ENCODE results near the gene ANO2.

The ANO2 gene

DNA sequence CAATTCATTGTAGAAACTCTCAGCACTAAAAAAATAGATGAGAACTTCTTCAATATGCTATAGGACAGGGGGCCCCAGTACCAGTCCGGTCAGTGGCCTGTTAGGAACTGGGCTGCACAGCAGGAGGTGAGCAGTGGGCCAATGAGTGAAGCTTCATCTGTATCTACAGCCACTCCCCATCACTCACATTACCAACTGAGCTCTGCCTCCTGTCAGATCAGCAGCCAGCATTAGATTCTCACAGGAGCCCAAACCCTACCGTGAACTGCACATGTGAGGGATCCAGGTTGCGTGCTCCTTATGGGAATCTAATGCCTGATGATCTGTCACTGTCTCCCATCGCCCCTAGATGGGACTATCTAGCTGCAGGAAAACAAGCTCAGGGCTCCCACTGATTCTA, 15.7 kb upstream of the ANO2 start:
- DNase-seq: no peak
- no peak overlapping the region for H3K4me3 ChIP-seq (ENCODE audit: low read depth, low read length)
- H3K27me3 ChIP-seq (replicated peaks): no peaks in the 10 kb centered on the region
- H3K27ac ChIP-seq: no peak overlapping the region
- no peaks in the 10 kb centered on the region for H3K36me3 ChIP-seq (replicated peaks)
- in situ Hi-C loops (cut with HindIII; ENCODE audit: low pct_ligation_motif_present, low sequenced_read_pairs): no loop called here
- TF ChIP-seq, protein P1, sequence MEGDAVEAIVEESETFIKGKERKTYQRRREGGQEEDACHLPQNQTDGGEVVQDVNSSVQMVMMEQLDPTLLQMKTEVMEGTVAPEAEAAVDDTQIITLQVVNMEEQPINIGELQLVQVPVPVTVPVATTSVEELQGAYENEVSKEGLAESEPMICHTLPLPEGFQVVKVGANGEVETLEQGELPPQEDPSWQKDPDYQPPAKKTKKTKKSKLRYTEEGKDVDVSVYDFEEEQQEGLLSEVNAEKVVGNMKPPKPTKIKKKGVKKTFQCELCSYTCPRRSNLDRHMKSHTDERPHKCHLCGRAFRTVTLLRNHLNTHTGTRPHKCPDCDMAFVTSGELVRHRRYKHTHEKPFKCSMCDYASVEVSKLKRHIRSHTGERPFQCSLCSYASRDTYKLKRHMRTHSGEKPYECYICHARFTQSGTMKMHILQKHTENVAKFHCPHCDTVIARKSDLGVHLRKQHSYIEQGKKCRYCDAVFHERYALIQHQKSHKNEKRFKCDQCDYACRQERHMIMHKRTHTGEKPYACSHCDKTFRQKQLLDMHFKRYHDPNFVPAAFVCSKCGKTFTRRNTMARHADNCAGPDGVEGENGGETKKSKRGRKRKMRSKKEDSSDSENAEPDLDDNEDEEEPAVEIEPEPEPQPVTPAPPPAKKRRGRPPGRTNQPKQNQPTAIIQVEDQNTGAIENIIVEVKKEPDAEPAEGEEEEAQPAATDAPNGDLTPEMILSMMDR (IDR thresholded peaks at IDR 0.05; ENCODE audit: low read depth, low read length, missing control alignments): no peak

DNA sequence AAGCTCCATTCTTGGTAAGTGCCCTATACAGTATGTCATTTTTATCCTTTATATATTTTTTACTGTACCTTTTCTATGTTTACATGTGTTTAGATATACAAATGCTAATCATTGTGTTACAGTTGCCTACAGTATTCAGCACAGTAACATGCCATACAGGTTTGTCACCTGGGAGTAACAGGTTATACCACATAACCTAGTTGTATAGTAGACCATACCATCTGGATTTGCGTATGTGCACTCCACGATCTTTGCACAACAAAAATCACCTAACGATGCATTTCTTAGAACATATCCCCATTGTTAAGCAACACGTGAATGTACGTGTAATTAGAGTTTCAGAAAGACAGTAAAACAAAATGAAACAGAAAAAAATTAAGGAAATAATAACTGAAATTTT, 11.9 kb upstream of the ANO2 start:
- H3K4me3 ChIP-seq (ENCODE audit: low read depth, low read length): no peak overlapping the region
- H3K27me3 ChIP-seq (replicated peaks): no peaks in the 10 kb centered on the region
- no peak overlapping the region for H3K27ac ChIP-seq
- in situ Hi-C loops (cut with HindIII; ENCODE audit: low pct_ligation_motif_present, low sequenced_read_pairs): no loop called here
- TF ChIP-seq, protein P1 (IDR thresholded peaks at IDR 0.05; ENCODE audit: low read depth, low read length, missing control alignments): no peak
- no peak for DNase-seq
- no peaks in the 10 kb centered on the region for H3K36me3 ChIP-seq (replicated peaks)

DNA sequence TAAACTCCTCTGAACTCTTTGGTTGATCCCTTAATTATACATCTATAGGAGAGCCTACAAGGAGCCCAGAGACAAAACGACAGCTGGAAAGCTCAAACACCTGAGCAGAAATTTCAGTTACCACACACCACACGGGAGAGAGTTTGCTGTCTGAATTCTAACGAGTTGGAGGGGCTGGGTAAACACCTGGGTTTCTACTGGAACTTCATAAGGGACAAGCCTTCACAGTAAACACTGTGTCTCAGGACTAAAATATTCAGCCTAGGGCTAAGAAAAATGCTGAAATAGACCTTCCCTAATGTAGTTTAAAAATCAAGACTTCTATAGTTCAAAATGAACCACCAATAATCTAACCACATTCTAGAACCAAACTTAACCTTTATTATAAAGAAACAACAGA, 9.6 kb upstream of the ANO2 start:
- no peaks in the 10 kb centered on the region for H3K36me3 ChIP-seq (replicated peaks)
- in situ Hi-C loops (cut with HindIII; ENCODE audit: low pct_ligation_motif_present, low sequenced_read_pairs): no loop called here
- no peak for DNase-seq
- no peaks in the 10 kb centered on the region for H3K27me3 ChIP-seq (replicated peaks)
- H3K27ac ChIP-seq: no peak overlapping the region
- TF ChIP-seq, protein P1 (IDR thresholded peaks at IDR 0.05; ENCODE audit: low read depth, low read length, missing control alignments): no peak
- H3K4me3 ChIP-seq (ENCODE audit: low read depth, low read length): no peak overlapping the region

DNA sequence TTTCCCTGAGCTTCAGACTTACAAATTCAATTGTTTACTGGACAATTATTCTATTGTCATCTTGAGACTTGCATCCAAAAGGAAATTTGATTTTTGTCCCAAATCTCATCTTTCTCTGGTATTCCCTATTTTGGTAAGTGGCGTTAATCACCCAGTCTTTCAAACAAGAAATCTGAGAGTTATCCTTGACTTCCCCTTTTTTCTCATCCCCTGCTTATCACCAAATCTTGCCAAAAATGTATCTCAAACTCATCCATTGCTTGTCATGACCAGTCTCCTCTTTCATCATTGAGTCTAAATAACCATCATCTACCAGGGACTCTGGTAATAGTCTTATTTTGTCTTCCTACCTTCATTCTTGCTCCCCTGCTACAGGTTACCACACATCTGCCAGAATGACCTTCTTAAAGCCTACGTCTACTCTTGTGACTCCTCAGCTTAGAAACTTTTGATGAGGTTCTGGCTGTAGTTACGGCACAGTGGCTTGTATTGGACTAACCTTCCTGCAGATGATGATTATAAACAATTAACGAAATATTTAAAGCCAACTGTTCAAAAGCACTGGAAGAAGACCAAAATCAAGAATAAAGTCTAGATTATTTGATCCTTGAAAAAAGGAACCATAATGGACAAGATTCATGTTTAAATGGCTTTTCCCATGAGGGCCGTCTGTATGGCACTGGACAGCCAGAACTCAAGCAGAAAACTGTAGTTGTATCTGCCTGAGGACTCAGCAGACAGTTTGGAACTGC, 9.0 kb upstream of the ANO2 start:
- in situ Hi-C loops (cut with HindIII; ENCODE audit: low pct_ligation_motif_present, low sequenced_read_pairs): no loop called here
- H3K4me3 ChIP-seq (ENCODE audit: low read depth, low read length): no peak overlapping the region
- H3K27ac ChIP-seq: no peak overlapping the region
- TF ChIP-seq, protein P1 (IDR thresholded peaks at IDR 0.05; ENCODE audit: low read depth, low read length, missing control alignments): no peak
- no peak for DNase-seq
- no peaks in the 10 kb centered on the region for H3K27me3 ChIP-seq (replicated peaks)
- no peaks in the 10 kb centered on the region for H3K36me3 ChIP-seq (replicated peaks)

DNA sequence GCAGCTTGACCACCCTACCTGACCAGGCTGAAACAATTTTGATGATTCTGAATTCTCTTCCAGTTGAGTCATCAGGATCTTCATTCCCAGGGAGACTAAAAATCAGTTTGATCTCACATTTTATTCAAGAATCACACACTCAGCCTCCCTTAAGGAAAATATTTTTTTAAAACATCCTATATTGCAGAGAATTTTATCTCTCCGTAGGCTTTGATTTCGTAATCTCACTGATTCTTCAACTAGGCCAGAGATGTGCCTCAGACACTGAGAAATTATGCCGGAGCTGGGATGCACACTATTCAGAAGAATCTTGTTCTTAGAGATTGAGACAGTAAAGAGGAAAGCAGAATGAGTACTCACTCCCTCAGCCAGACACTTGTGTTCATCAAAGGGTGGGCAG, 7.0 kb upstream of the ANO2 start:
- no peak for DNase-seq
- Histone ChIP-seq H3K36me3 (replicated peaks) (no peaks in the 10 kb centered on the region), H3K4me3 (ENCODE audit: low read depth, low read length) (no peak overlapping the region), H3K27me3 (replicated peaks) (peaks cover 2% of the 10 kb centered on the region), H3K27ac (no peak overlapping the region)
- in situ Hi-C loops (cut with HindIII; ENCODE audit: low pct_ligation_motif_present, low sequenced_read_pairs): no loop called here
- TF ChIP-seq, protein P1 (IDR thresholded peaks at IDR 0.05; ENCODE audit: low read depth, low read length, missing control alignments): no peak

DNA sequence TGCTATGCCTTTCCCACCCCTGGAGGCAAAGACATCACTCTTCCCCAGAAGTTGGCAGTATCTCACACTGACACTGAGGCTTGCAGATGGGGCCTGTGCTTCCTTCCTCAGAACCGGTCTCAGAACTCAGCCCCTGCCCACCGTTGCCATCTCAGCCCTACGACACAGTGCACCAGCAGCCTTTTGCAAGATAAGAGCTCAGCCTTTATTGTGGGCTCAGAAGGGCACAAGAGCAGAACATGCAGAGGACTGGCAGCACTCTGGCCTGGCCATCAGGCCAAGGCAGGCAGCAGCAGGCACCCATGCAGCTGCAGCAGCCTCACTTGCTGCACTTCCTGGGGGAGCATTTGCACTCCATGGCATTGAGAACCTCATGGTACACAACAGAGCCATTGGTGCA, 3.6 kb upstream of the ANO2 start:
- in situ Hi-C loops (cut with HindIII; ENCODE audit: low pct_ligation_motif_present, low sequenced_read_pairs): no loop called here
- TF ChIP-seq, protein P1 (IDR thresholded peaks at IDR 0.05; ENCODE audit: low read depth, low read length, missing control alignments): no peak
- no peak overlapping the region for H3K4me3 ChIP-seq (ENCODE audit: low read depth, low read length)
- peaks cover 27% of the 10 kb centered on the region for H3K27me3 ChIP-seq (replicated peaks)
- H3K36me3 ChIP-seq (replicated peaks): no peaks in the 10 kb centered on the region
- DNase-seq: no peak
- no peak overlapping the region for H3K27ac ChIP-seq
